SU-DHL-6 (cell line): Measurements from ENCODE around the gene CEBPB.

Source experiments
- H2AFZ ChIP-seq: fragments of 200-600 bp; sonication (generic); 2 replicates; pipeline ENCODE4 v1.6.1; 2014; ENCODE audit warnings: low read depth, mild to moderate bottlenecking, moderate library complexity, mixed read lengths, antibody characterized with exemption, low read length; ENCODE audit not compliant: severe bottlenecking
- H3F3A ChIP-seq: fragments of 200-600 bp; shearing (Covaris generic); 2 replicates; pipeline ENCODE4 v1.6.0; 2016; ENCODE audit warnings: antibody characterized with exemption, mild to moderate bottlenecking; ENCODE audit not compliant: insufficient read depth
- H3K27ac ChIP-seq: fragments of 200-600 bp; sonication (generic); 2 replicates; pipeline ENCODE4 v1.5.1; 2016; ENCODE audit warnings: low read depth, mild to moderate bottlenecking, low read length, moderate library complexity, mixed read lengths
- H3K27me3 ChIP-seq: fragments of 200-600 bp; sonication (generic), shearing (Covaris generic); 2 replicates; pipeline ENCODE4 v1.6.0; 2014; ENCODE audit warnings: mild to moderate bottlenecking, low read length
- H3K36me3 ChIP-seq: fragments of 200-600 bp; sonication (generic); 2 replicates; pipeline ENCODE4 v1.6.1; 2014; ENCODE audit warnings: mild to moderate bottlenecking, low read length, mixed read lengths
- H3K4me2 ChIP-seq: fragments of 300-600, 200-600 bp; shearing (Covaris generic), sonication (generic); 2 replicates; pipeline ENCODE4 v1.6.0; 2014; ENCODE audit warnings: low read length, low read depth, mild to moderate bottlenecking; ENCODE audit not compliant: poor library complexity, severe bottlenecking
- H3K4me3 ChIP-seq: fragments of 200-600 bp; sonication (generic); 2 replicates; pipeline ENCODE4 v1.5.1; 2014; ENCODE audit warnings: antibody characterized with exemption, low read length, mild to moderate bottlenecking, mixed read lengths; ENCODE audit not compliant: insufficient read depth, poor library complexity, severe bottlenecking
- H3K79me2 ChIP-seq: fragments of 200-600 bp; sonication (generic); 2 replicates; pipeline ENCODE4 v1.6.1; 2014; ENCODE audit warnings: mild to moderate bottlenecking, low read length, moderate library complexity; ENCODE audit not compliant: insufficient read depth
- H3K9ac ChIP-seq: fragments of 200-600 bp; sonication (generic); 2 replicates; pipeline ENCODE4 v1.7.0; 2014; ENCODE audit warnings: mild to moderate bottlenecking, low read length
- H3K9me2 ChIP-seq: fragments of 200-600 bp; sonication (generic); replicated peaks from 2 replicates; pipeline ENCODE4 v1.6.1; 2014; ENCODE audit warnings: low read length; ENCODE audit not compliant: insufficient read depth
- H3K9me3 ChIP-seq: fragments of 200-600 bp; sonication (generic); 2 replicates; pipeline ENCODE4 v1.6.1; 2014; ENCODE audit warnings: low read length, mixed read lengths; ENCODE audit not compliant: insufficient read depth
- H4K20me1 ChIP-seq: fragments of 200-600 bp; sonication (generic); 2 replicates; pipeline ENCODE4 v1.6.1; 2014; ENCODE audit warnings: low read depth, mild to moderate bottlenecking, antibody characterized with exemption, low read length, moderate library complexity, mixed read lengths
- CTCF ChIP-seq: fragments of 200-600 bp; sonication (generic); IDR thresholded peaks from one replicate; pipeline ENCODE4 v1.5.1; 2017; ENCODE audit warnings: antibody characterized with exemption, mild to moderate bottlenecking, low read length, moderate library complexity; ENCODE audit not compliant: insufficient read depth, poor library complexity, severe bottlenecking
- EZH2phosphoT487 ChIP-seq: fragments of 200-600 bp; sonication (generic), shearing (Covaris generic); conservative IDR thresholded peaks from 2 replicates; pipeline ENCODE4 v1.6.1; 2018; ENCODE audit warnings: mild to moderate bottlenecking, antibody characterized with exemption, low read length, moderate library complexity, mixed read lengths

The CEBPB gene

GRCh38 chr20:50151034-50151743 lies 39.4 kb upstream of the CEBPB start:
- no peak overlapping the region for H3K9ac ChIP-seq

GRCh38 chr20:50152394-50153152 lies 38.1 kb upstream of the CEBPB start:
- Histone ChIP-seq H3K4me2 (peak overlapping the region; percentile 75), H3K27me3 (no peaks in the 10 kb centered on the region), H3K9me3 (no peaks in the 10 kb centered on the region), H3K9ac (peak overlapping the region; percentile 95), H3K79me2 (peaks cover 15% of the 10 kb centered on the region), H3K27ac (no peak overlapping the region), H4K20me1 (no peaks in the 10 kb centered on the region), H3K9me2 (no peaks in the 10 kb centered on the region), H3K36me3 (no peaks in the 10 kb centered on the region), H3F3A (no peaks in the 10 kb centered on the region), H3K4me3 (peak overlapping the region; percentile 85), H2AFZ (peak overlapping the region; percentile 93)
- no peak for TF ChIP-seq EZH2phosphoT487
- no peak for TF ChIP-seq CTCF

More at GRCh38 chr20:50151034-50151743, 39.4 kb upstream of the CEBPB start:
- Histone ChIP-seq H3K4me3 (no peak overlapping the region), H3K27me3 (no peaks in the 10 kb centered on the region), H3K9me3 (no peaks in the 10 kb centered on the region), H3F3A (no peaks in the 10 kb centered on the region), H3K4me2 (no peak overlapping the region), H4K20me1 (no peaks in the 10 kb centered on the region), H3K36me3 (no peaks in the 10 kb centered on the region), H3K27ac (no peak overlapping the region), H3K79me2 (peaks cover 18% of the 10 kb centered on the region), H3K9me2 (no peaks in the 10 kb centered on the region), H2AFZ (no peak overlapping the region)
- TF ChIP-seq EZH2phosphoT487 (no peak), CTCF (no peak)

GRCh38 chr20:50153153-50153499 lies 37.5 kb upstream of the CEBPB start:
- H3K27me3 ChIP-seq = no peaks in the 10 kb centered on the region
- H3K4me2 ChIP-seq = peak overlapping the region; percentile 75
- peak overlapping the region; percentile 93 for H2AFZ ChIP-seq
- H3K9me3 ChIP-seq = no peaks in the 10 kb centered on the region
- H3K79me2 ChIP-seq = peaks cover 15% of the 10 kb centered on the region
- peak overlapping the region; percentile 85 for H3K4me3 ChIP-seq
- TF ChIP-seq EZH2phosphoT487 (no peak), CTCF (no peak)
- H3F3A ChIP-seq = no peaks in the 10 kb centered on the region
- no peaks in the 10 kb centered on the region for H4K20me1 ChIP-seq
- H3K36me3 ChIP-seq = no peaks in the 10 kb centered on the region
- H3K9ac ChIP-seq = peak overlapping the region; percentile 95
- H3K27ac ChIP-seq = no peak overlapping the region
- no peaks in the 10 kb centered on the region for H3K9me2 ChIP-seq
